ENCODE measurements around the gene SEPTIN10.

The SEPTIN10 gene

GRCh38 chr2:109513749-109514588 is 99.8 kb downstream of the SEPTIN10 start:
- peak; percentile 85 for DNase-seq (ENCODE audit: low spot score)
- Histone ChIP-seq H3K27ac (peak overlapping the region; percentile 76 to 91), H3K4me3 (peak overlapping the region; percentile 52)
- no peak for TF ChIP-seq CTCF (IDR thresholded peaks at IDR 0.05)

- DNase-seq (ENCODE audit: low spot score), result no peak
- Histone ChIP-seq H3K27ac (peak overlapping the region in 1 of 2 donors; percentile 91), H3K4me3 (no peak overlapping the region)
- TF ChIP-seq CTCF (IDR thresholded peaks at IDR 0.05), result no peak
These were observed 100.5 kb downstream of the SEPTIN10 start for GRCh38 chr2:109513230-109513629.

GRCh38 chr2:109512076-109512475 is 101.7 kb downstream of the SEPTIN10 start:
- DNase-seq (ENCODE audit: low spot score), result no peak
- no peak overlapping the region for H3K27ac ChIP-seq
- TF ChIP-seq CTCF (IDR thresholded peaks at IDR 0.05), result no peak

GRCh38 chr2:109511168-109511567 is 102.6 kb downstream of the SEPTIN10 start:
- no peak for TF ChIP-seq CTCF (IDR thresholded peaks at IDR 0.05)
- no peak overlapping the region for H3K4me3 ChIP-seq
- no peak overlapping the region for H3K27ac ChIP-seq
- no peak for DNase-seq (ENCODE audit: low spot score)

More at GRCh38 chr2:109512076-109512475, 101.7 kb downstream of the SEPTIN10 start:
- no peak overlapping the region for H3K4me3 ChIP-seq

GRCh38 chr2:109510136-109511028 is 103.4 kb downstream of the SEPTIN10 start:
- no peak overlapping the region for H3K4me3 ChIP-seq
- TF ChIP-seq CTCF (IDR thresholded peaks at IDR 0.05), result peak; percentile 86
- DNase-seq (ENCODE audit: low spot score), result peak; percentile 85
- no peak overlapping the region for H3K27ac ChIP-seq

- Histone ChIP-seq H3K4me3 (no peak overlapping the region), H3K27ac (no peak overlapping the region)
- TF ChIP-seq CTCF (IDR thresholded peaks at IDR 0.05), result no peak
- DNase-seq (ENCODE audit: low spot score), result no peak
These were observed 105.2 kb downstream of the SEPTIN10 start for GRCh38 chr2:109508556-109508955.
